ENCODE measurements around the gene S100B.

DNA sequence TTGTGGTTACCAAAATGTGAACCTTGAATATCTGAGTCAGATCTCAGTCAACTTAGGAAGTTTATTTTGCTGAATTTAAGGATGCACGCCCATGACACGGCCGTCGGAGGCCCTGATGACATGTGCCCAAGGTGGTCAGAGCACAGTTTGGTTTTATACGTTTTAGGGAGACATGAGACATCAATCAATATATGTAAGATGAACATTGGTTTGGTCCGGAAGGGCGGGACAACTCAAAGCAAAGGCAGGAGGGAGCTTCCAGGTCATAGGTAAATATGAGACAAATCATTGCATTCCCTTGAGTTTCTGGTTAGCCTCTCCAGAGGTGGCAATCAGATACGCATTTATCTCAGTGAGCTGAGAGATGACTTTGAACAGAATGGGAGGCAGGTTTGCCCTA is 29.5 kb upstream of the S100B start:
- TF ChIP-seq, protein P1, sequence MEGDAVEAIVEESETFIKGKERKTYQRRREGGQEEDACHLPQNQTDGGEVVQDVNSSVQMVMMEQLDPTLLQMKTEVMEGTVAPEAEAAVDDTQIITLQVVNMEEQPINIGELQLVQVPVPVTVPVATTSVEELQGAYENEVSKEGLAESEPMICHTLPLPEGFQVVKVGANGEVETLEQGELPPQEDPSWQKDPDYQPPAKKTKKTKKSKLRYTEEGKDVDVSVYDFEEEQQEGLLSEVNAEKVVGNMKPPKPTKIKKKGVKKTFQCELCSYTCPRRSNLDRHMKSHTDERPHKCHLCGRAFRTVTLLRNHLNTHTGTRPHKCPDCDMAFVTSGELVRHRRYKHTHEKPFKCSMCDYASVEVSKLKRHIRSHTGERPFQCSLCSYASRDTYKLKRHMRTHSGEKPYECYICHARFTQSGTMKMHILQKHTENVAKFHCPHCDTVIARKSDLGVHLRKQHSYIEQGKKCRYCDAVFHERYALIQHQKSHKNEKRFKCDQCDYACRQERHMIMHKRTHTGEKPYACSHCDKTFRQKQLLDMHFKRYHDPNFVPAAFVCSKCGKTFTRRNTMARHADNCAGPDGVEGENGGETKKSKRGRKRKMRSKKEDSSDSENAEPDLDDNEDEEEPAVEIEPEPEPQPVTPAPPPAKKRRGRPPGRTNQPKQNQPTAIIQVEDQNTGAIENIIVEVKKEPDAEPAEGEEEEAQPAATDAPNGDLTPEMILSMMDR (IDR thresholded peaks at IDR 0.05) = no peak
- TF ChIP-seq POLR2A (IDR thresholded peaks at IDR 0.05) = no peak
